GM12865 (cell line): ENCODE measurements around the gene SZT2.
"Not testable (repeated sequence)": the region's sequence is repeated elsewhere in the genome, so short reads cannot be mapped to it uniquely, and the experiment has no call there.

Experiments used
- DNase-seq: peaks from one replicate; pipeline ENCODE4 v3.0.0; 2010; ENCODE audit warnings: low read depth
- H3K4me3 ChIP-seq: 2 replicates; pipeline ENCODE4 v1.5.1; 2011; ENCODE audit warnings: mild to moderate bottlenecking, low read depth, low read length, control low read depth
- CTCF ChIP-seq: IDR thresholded peaks from 2 replicates; pipeline ENCODE4 v1.5.1; 2011; ENCODE audit warnings: low read length, control low read depth, low read depth, inconsistent platforms; ENCODE audit not compliant: insufficient read depth; ENCODE audit errors: missing control alignments

SZT2 gene

GRCh38 chr1:43464681-43465504, 75.2 kb downstream of the SZT2 start:
- H3K4me3 ChIP-seq, result no peak overlapping the region
- no peak for DNase-seq
- TF ChIP-seq CTCF, result no peak

- TF ChIP-seq CTCF, result no peak
- no peak for DNase-seq
- H3K4me3 ChIP-seq, result no peak overlapping the region
Measured at GRCh38 chr1:43465505-43466067, 75.9 kb downstream of the SZT2 start.

- no peak for DNase-seq
- no peak overlapping the region for H3K4me3 ChIP-seq
- no peak for TF ChIP-seq CTCF
Measured at GRCh38 chr1:43466403-43466802, 76.7 kb downstream of the SZT2 start.

GRCh38 chr1:43468414-43468813, 78.7 kb downstream of the SZT2 start:
- no peak overlapping the region for H3K4me3 ChIP-seq
- DNase-seq, result no peak
- no peak for TF ChIP-seq CTCF

- no peak overlapping the region for H3K4me3 ChIP-seq
- no peak for DNase-seq
- no peak for TF ChIP-seq CTCF
Measured at GRCh38 chr1:43469932-43470331, 80.2 kb downstream of the SZT2 start.

GRCh38 chr1:43472087-43472462, 82.4 kb downstream of the SZT2 start:
- TF ChIP-seq CTCF, result no peak
- no peak for DNase-seq
- no peak overlapping the region for H3K4me3 ChIP-seq

GRCh38 chr1:43472463-43473151, 82.9 kb downstream of the SZT2 start:
- not testable (repeated sequence) for H3K4me3 ChIP-seq, DNase-seq
